ENCODE data around the gene MRI1. TPM values are rescaled to one million over a fixed set of nuclear protein-coding genes. Genes with fewer than 3 reads are reported as not detected.

MRI1 gene
- total and polyA plus RNA-seq, 10 of the 15 experiments (the other 5 are each of a cell fraction or from before 2014, with no cell fraction given): 5.4 to 50.3 (median 28.3) TPM

- intact Hi-C loops (cut with micrococcal nuclease; ENCODE audit: unreplicated experiment) (loop anchor here (10.0 kb wide), 1 partner anchor 453 kb away; no protein-coding TSS in a partner anchor), in situ Hi-C loops (cut with MboI) (loop anchor here (10.0 kb wide), 1 partner anchor 123 kb away; no protein-coding TSS in a partner anchor)
- no TSS peak for BruUV-seq (replicated peaks)
- no peak for TF ChIP-seq RBBP5 (conservative IDR thresholded peaks at IDR 0.05)
- TF ChIP-seq TBL1XR1 (IDR thresholded peaks at IDR 0.05; ENCODE audit: low read depth, low read length): no peak
- no peak for TF ChIP-seq E2F4 (IDR thresholded peaks at IDR 0.05; ENCODE audit: low read depth, low read length)
- TF ChIP-seq HDAC6 (IDR thresholded peaks at IDR 0.05; ENCODE audit: unreplicated experiment): no peak
- TF ChIP-seq POLR2AphosphoS2 (IDR thresholded peaks at IDR 0.05; ENCODE audit: low read depth, low read length): no peak
- TF ChIP-seq SMC3 (IDR thresholded peaks at IDR 0.05; ENCODE audit: borderline replicate concordance, low read length): no peak
- TF ChIP-seq ZBTB40 (IDR thresholded peaks at IDR 0.05; ENCODE audit: borderline replicate concordance): no peak
- ChIA-PET CTCF (interaction anchor here (0.8 to 1.3 kb wide), 2 partner anchors 20 to 46 kb away, joined by 3 to 4 read pairs; partner anchors contain the start of gene C19orf53), POLR2A (no interaction called here), RAD21 (ENCODE audit: unreplicated experiment) (no interaction called here), SMC1A (ENCODE audit: uncharacterized antibody, unreplicated experiment) (no interaction called here)
- ATAC-seq: no peak
- Histone ChIP-seq H3K4me2 (ENCODE audit: control insufficient read depth, insufficient read depth) (no peak overlapping the region), H3K9ac (ENCODE audit: control insufficient read depth, insufficient read depth, low read length) (no peak overlapping the region), H3K27me3 (replicated peaks in 1 of 2; ENCODE audit: control insufficient read depth in 2 of 2, insufficient read depth in 2 of 2, low read length in 1 of 2) (no peaks in the 10 kb centered on the region), H2AFZ (ENCODE audit: control insufficient read depth, low read depth, low read length) (no peak overlapping the region), H3K79me2 (ENCODE audit: control insufficient read depth, insufficient read depth, low read length) (no peaks in the 10 kb centered on the region), H3K4me1 (ENCODE audit: control insufficient read depth, insufficient read depth, low read length) (peaks cover 15% of the 10 kb centered on the region), H3K27ac (ENCODE audit: control insufficient read depth, insufficient read depth) (no peak overlapping the region), H4K20me1 (ENCODE audit: control insufficient read depth, insufficient read depth) (no peaks in the 10 kb centered on the region), H3K9me3 (replicated peaks; ENCODE audit: control insufficient read depth, insufficient read depth, low read length) (no peaks in the 10 kb centered on the region; the same call in 2 of the 3 replicates), H3K4me3 (no peak overlapping the region), H3K36me3 (ENCODE audit: control insufficient read depth in 2 of 2, insufficient read depth in 2 of 2, low read length in 1 of 2) (no peaks in the 10 kb centered on the region)
- 58% methylated on average over 8 of the region's 8 CpGs for WGBS (ENCODE audit: insufficient coverage, insufficient replicate concordance, low lambda C conversion rate, missing lambda C conversion rate)
- no peak for FAIRE-seq
- DNase-seq (ENCODE audit: low read depth, low spot score): no peak
Observed at GRCh38 chr19:13727798-13728197, 36.5 kb upstream of the MRI1 start.
